HL-60 (cell line): ENCODE results near the gene SAPCD2.

Experiments
- DNase-seq, 2 experiments: peaks; one replicate each; pipeline ENCODE4 v3.0.0-alpha.2; 2010 to 2020; ENCODE audit warnings: low read depth in 1 of 2, low spot score in 1 of 2
- H3K27ac ChIP-seq: fragments of 250-450 bp; sonication (Bioruptor Pico); replicated peaks from 2 replicates; pipeline ENCODE4 v1.5.1; 2020; ENCODE audit warnings: mild to moderate bottlenecking, moderate library complexity
- H3K27me3 ChIP-seq: fragments of 250-450 bp; sonication (Bioruptor Pico); 2 replicates; pipeline ENCODE4 v1.5.1; 2021; ENCODE audit warnings: mild to moderate bottlenecking, moderate library complexity; ENCODE audit not compliant: insufficient read depth, poor library complexity, severe bottlenecking
- H3K4me3 ChIP-seq: replicated peaks from 2 replicates; pipeline ENCODE4 v1.5.1; 2011; ENCODE audit warnings: mild to moderate bottlenecking, control low read depth, low read length; ENCODE audit not compliant: insufficient read depth
- CTCF ChIP-seq: IDR thresholded peaks from one replicate; pipeline ENCODE4 v1.5.1; 2011; ENCODE audit warnings: low read length, control low read depth, inconsistent platforms; ENCODE audit not compliant: insufficient read depth
- GABPA ChIP-seq: IDR thresholded peaks from 2 replicates; pipeline ENCODE4 v1.6.1; 2012; ENCODE audit warnings: low read depth
- POLR2AphosphoS5 ChIP-seq: IDR thresholded peaks from 2 replicates; pipeline ENCODE4 v1.6.1; 2012; ENCODE audit warnings: low read depth
- REST ChIP-seq: IDR thresholded peaks from 2 replicates; pipeline ENCODE4 v1.6.1; 2012; ENCODE audit warnings: low read depth; ENCODE audit not compliant: insufficient replicate concordance
- SPI1 ChIP-seq: IDR thresholded peaks from 2 replicates; pipeline ENCODE4 v1.6.1; 2012; ENCODE audit warnings: low read depth, mild to moderate bottlenecking, borderline replicate concordance

SAPCD2 gene

DNA sequence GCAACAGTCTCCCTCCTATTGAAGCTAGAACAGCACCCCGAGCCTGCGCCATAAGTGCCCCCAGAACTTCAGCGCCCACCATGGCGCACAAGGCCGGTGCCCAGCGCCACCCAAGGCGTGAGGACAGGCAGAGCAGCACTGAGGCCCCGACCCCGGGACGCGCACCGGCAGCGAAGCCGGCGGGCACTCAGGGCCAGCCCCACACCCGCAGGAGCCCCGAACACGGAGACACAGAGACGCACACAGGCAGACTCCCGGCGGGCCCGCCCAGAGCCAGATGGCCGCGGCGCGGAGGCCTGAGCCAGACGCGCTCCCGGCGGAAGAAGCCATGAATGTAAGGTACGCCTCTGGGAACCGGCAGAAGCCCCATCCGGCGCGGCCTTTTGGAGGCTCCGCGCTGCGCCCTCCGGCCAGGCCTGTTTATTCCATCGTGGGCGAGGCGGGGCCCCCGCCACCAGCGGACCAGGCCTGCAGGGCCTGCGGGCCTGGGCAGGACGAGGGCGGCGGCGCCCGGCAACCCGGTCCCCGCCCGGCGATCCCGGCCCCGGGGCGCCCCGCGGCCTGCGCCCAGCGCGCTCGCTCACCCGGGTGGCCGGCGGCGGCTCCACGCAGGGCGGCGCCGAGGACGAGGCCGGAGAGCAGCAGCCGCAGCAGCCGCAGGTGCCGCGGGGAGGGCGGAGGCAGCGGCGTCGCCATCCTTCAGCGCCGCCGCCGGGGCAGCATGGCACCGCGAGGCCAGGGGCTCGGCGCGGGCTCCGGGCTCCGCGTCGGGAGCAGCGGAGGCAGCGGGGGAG is 24.9 kb downstream of the SAPCD2 start:
- TF ChIP-seq SPI1 (no peak), GABPA (no peak), POLR2AphosphoS5 (no peak), REST (no peak), CTCF (no peak)
- Histone ChIP-seq H3K4me3 (no peak overlapping the region; the same call in 1 of the 2 replicates), H3K27ac (no peak overlapping the region), H3K27me3 (peaks cover 38% of the 10 kb centered on the region)
- no peak for DNase-seq

DNA sequence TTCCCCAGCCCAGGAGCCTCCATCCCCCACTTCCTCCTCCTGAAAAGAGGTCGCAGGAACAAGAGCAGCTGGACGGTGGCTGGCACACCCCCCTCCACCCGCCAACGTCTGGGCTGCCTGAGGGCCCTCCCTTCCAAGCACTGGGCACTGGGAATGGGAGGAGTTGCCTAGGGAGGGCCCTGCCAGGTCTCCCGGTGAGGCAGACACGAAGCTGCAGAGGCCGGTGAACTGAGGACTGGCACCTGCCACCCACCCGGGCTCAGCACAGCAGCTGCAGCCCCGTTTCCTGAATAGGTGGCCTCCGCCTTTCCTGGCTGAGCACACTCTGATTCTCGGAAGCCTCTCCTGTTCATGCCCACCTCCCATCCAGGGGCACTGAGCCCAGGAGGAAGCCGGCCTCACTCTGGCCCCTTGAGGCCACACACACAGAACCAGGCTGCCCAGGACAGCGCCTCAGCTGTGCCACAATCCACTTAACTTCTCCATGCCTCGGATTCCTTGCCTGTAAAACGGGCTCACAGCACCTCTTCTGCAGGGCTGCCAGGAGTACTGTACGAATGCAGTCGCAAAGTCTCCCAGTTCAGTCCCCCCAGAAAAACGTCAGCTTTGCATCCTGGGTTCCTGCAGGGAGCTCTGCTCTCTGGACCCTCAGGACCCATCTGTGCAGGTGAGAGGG is 25.7 kb downstream of the SAPCD2 start:
- peaks cover 36% of the 10 kb centered on the region for H3K27me3 ChIP-seq

DNA sequence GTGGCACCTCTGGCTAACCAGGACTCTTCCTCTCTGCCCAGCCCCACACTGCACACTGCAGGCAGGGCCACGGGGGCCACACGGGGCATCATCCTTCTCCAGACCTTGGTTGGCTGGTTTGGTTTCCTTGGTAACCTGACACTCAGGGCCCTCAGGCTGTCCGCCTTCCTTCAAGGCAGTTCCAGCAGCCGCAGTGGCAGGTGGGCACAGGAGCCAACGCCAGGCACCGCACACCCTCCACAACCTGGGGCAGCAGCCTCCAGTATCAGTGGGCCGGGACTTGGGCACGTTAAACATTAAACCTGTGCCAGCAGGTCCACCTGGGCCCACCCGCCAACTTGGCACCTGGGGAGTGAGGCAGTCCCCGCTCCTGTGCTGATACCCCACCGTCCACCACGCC is 26.3 kb downstream of the SAPCD2 start:
- no peak for TF ChIP-seq GABPA
- no peak for TF ChIP-seq SPI1
- no peak for TF ChIP-seq CTCF
- no peak for TF ChIP-seq POLR2AphosphoS5
- TF ChIP-seq REST = no peak
- no peak for DNase-seq
- H3K27ac ChIP-seq = no peak overlapping the region
- H3K27me3 ChIP-seq = peaks cover 30% of the 10 kb centered on the region
- H3K4me3 ChIP-seq = no peak overlapping the region

More for the DNA sequence above, 25.7 kb downstream of the SAPCD2 start:
- Histone ChIP-seq H3K27ac (no peak overlapping the region), H3K4me3 (no peak overlapping the region)
- TF ChIP-seq POLR2AphosphoS5 (no peak), SPI1 (peak; percentile 34; the same call in 1 of the 2 replicates)
- DNase-seq = no peak
